SU-DHL-6 (cell line): ENCODE results near the gene SRP68.

ENCODE experiments used
- H2AFZ ChIP-seq: fragments of 200-600 bp; sonication (generic); 2 replicates; pipeline ENCODE4 v1.6.1; 2014; ENCODE audit warnings: low read depth, mild to moderate bottlenecking, moderate library complexity, mixed read lengths, antibody characterized with exemption, low read length; ENCODE audit not compliant: severe bottlenecking
- H3F3A ChIP-seq: fragments of 200-600 bp; shearing (Covaris generic); 2 replicates; pipeline ENCODE4 v1.6.0; 2016; ENCODE audit warnings: antibody characterized with exemption, mild to moderate bottlenecking; ENCODE audit not compliant: insufficient read depth
- H3K27ac ChIP-seq: fragments of 200-600 bp; sonication (generic); 2 replicates; pipeline ENCODE4 v1.5.1; 2016; ENCODE audit warnings: low read depth, mild to moderate bottlenecking, low read length, moderate library complexity, mixed read lengths
- H3K27me3 ChIP-seq: fragments of 200-600 bp; sonication (generic), shearing (Covaris generic); 2 replicates; pipeline ENCODE4 v1.6.0; 2014; ENCODE audit warnings: mild to moderate bottlenecking, low read length
- H3K36me3 ChIP-seq: fragments of 200-600 bp; sonication (generic); 2 replicates; pipeline ENCODE4 v1.6.1; 2014; ENCODE audit warnings: mild to moderate bottlenecking, low read length, mixed read lengths
- H3K4me2 ChIP-seq: fragments of 300-600, 200-600 bp; shearing (Covaris generic), sonication (generic); 2 replicates; pipeline ENCODE4 v1.6.0; 2014; ENCODE audit warnings: low read length, low read depth, mild to moderate bottlenecking; ENCODE audit not compliant: poor library complexity, severe bottlenecking
- H3K4me3 ChIP-seq: fragments of 200-600 bp; sonication (generic); 2 replicates; pipeline ENCODE4 v1.5.1; 2014; ENCODE audit warnings: antibody characterized with exemption, low read length, mild to moderate bottlenecking, mixed read lengths; ENCODE audit not compliant: insufficient read depth, poor library complexity, severe bottlenecking
- H3K79me2 ChIP-seq: fragments of 200-600 bp; sonication (generic); 2 replicates; pipeline ENCODE4 v1.6.1; 2014; ENCODE audit warnings: mild to moderate bottlenecking, low read length, moderate library complexity; ENCODE audit not compliant: insufficient read depth
- H3K9ac ChIP-seq: fragments of 200-600 bp; sonication (generic); 2 replicates; pipeline ENCODE4 v1.7.0; 2014; ENCODE audit warnings: mild to moderate bottlenecking, low read length
- H3K9me2 ChIP-seq: fragments of 200-600 bp; sonication (generic); replicated peaks from 2 replicates; pipeline ENCODE4 v1.6.1; 2014; ENCODE audit warnings: low read length; ENCODE audit not compliant: insufficient read depth
- H3K9me3 ChIP-seq: fragments of 200-600 bp; sonication (generic); 2 replicates; pipeline ENCODE4 v1.6.1; 2014; ENCODE audit warnings: low read length, mixed read lengths; ENCODE audit not compliant: insufficient read depth
- H4K20me1 ChIP-seq: fragments of 200-600 bp; sonication (generic); 2 replicates; pipeline ENCODE4 v1.6.1; 2014; ENCODE audit warnings: low read depth, mild to moderate bottlenecking, antibody characterized with exemption, low read length, moderate library complexity, mixed read lengths
- CTCF ChIP-seq: fragments of 200-600 bp; sonication (generic); IDR thresholded peaks from one replicate; pipeline ENCODE4 v1.5.1; 2017; ENCODE audit warnings: antibody characterized with exemption, mild to moderate bottlenecking, low read length, moderate library complexity; ENCODE audit not compliant: insufficient read depth, poor library complexity, severe bottlenecking
- EZH2phosphoT487 ChIP-seq: fragments of 200-600 bp; sonication (generic), shearing (Covaris generic); conservative IDR thresholded peaks from 2 replicates; pipeline ENCODE4 v1.6.1; 2018; ENCODE audit warnings: mild to moderate bottlenecking, antibody characterized with exemption, low read length, moderate library complexity, mixed read lengths

Gene SRP68

DNA sequence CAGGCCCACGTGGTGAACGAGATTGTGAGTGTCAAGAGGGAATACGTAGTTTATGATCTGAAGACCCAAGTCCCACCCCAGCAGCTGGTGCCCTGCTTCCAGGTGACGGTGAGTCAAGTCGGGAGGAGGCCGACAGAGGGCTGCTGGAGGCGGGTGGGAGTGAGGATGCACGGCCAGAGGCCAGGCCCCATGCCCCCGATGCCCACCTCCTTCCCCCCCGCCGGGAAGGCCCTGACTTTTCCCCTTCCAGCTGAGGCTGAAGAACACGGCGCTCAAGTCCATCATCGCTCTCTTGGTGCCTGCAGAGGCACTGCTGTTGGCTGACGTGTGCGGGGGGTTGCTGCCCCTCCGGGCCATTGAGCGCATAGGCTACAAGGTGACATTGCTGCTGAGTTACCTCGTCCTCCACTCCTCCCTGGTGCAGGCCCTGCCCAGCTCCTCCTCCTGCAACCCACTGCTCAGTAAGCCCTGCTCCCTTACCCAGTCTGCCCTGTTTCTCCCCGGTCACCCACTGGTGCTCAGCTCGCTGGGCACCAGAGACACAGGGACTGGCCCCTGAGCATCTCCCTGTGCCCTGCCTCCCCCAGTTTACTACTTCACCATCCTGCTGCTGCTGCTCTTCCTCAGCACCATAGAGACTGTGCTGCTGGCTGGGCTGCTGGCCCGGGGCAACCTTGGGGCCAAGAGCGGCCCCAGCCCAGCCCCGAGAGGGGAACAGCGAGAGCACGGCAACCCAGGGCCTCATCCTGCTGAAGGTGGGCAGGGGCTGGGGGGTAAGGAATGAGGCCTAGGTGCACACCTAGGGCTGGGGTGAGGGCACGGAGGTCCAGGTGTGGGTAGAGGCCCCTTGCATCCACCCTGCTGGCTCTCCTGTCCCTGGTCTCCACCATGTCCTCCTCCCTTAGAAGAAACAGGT, 9.2 kb upstream of the SRP68 start:
- H2AFZ ChIP-seq = no peak overlapping the region
- H4K20me1 ChIP-seq = no peaks in the 10 kb centered on the region
- no peaks in the 10 kb centered on the region for H3K9me2 ChIP-seq
- no peak for TF ChIP-seq CTCF
- no peaks in the 10 kb centered on the region for H3K9me3 ChIP-seq
- no peaks in the 10 kb centered on the region for H3F3A ChIP-seq
- H3K9ac ChIP-seq = no peak overlapping the region
- no peak overlapping the region for H3K27ac ChIP-seq
- H3K27me3 ChIP-seq = no peaks in the 10 kb centered on the region
- H3K4me3 ChIP-seq = no peak overlapping the region
- H3K36me3 ChIP-seq = no peaks in the 10 kb centered on the region
- H3K4me2 ChIP-seq = no peak overlapping the region
- no peaks in the 10 kb centered on the region for H3K79me2 ChIP-seq

DNA sequence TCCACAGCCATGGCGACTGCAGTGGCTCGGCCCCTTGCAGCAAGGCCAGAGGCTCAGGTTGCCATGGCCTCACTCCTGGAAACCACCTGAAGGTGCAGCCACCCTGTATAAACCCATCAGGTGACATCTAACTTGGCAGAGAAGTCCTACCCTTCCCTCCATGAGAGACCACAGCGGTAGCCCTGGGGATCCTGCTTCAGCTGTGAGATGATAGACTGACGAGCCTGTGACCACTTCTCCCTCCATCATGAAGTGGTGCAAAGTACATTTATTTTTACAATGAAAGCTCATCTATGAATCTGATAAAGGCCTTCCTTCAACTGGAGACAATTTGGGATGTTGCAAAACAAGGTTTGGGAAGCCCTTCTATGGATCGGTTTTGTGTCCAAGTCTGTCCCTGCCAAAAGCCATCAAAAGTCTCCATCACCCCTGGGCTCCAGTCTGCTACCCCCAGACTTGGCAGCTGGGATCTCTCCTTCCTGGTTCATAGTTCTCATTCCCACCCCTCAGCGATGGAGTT, 8.5 kb upstream of the SRP68 start:
- H3K9me2 ChIP-seq = no peaks in the 10 kb centered on the region
- TF ChIP-seq EZH2phosphoT487 (no peak), CTCF (no peak)
- no peaks in the 10 kb centered on the region for H3K36me3 ChIP-seq
- H3K79me2 ChIP-seq = no peaks in the 10 kb centered on the region
- H4K20me1 ChIP-seq = no peaks in the 10 kb centered on the region
- no peaks in the 10 kb centered on the region for H3K27me3 ChIP-seq
- no peak overlapping the region for H3K4me2 ChIP-seq
- no peak overlapping the region for H3K4me3 ChIP-seq
- no peak overlapping the region for H3K9ac ChIP-seq
- H2AFZ ChIP-seq = no peak overlapping the region
- H3K9me3 ChIP-seq = no peaks in the 10 kb centered on the region
- H3F3A ChIP-seq = no peaks in the 10 kb centered on the region
- no peak overlapping the region for H3K27ac ChIP-seq

DNA sequence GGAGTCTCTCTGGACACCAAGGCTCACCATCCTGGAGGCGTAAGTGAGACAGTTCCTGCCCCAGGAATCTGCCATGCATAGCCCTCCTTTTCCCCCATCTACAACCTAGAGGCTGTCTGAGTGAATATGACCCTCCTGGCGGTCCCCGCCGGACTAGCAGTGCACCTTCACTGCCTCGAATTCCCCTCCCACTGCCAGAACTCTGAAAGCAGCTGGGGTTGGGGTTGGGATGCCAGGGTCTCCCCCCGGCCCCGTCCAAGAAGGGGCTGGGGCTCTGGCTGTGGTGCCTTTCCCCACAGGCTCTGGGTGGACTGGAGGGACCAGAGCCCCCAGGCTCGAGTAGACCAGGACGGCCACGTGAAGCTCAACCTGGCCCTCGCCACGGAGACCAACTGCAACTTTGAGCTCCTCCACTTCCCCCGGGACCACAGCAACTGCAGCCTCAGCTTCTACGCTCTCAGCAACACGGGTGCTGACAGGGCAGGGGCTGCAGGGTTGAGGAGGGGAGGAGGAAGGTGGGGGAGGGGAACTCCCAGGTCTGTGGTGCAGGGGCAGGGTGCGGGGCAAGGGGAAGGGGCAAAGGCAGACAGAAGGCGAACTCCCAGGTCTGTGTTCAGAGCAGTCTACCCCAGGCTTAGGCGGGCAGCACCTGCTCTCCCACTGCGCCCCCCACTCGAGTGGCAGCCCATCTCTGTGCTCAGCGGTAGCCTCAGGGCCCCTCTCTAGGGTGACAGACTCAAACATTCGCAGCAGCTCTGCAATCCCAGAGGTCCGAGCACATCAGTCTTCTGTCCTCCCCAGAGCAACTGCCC, 7.8 kb upstream of the SRP68 start:
- Histone ChIP-seq H3K9me3 (no peaks in the 10 kb centered on the region), H3K9me2 (no peaks in the 10 kb centered on the region), H4K20me1 (no peaks in the 10 kb centered on the region), H3K4me2 (no peak overlapping the region), H3K79me2 (no peaks in the 10 kb centered on the region), H3K27ac (no peak overlapping the region), H2AFZ (no peak overlapping the region), H3K4me3 (no peak overlapping the region), H3K27me3 (no peaks in the 10 kb centered on the region), H3K9ac (no peak overlapping the region), H3F3A (no peaks in the 10 kb centered on the region), H3K36me3 (no peaks in the 10 kb centered on the region)
- TF ChIP-seq EZH2phosphoT487 = no peak
- TF ChIP-seq CTCF = no peak
